OCI-LY1 (cell line): ENCODE results near the gene DNAJC16.

Source experiments
- H2AFZ ChIP-seq: fragments of 200-600 bp; sonication (generic), shearing (Covaris generic); 2 replicates; pipeline ENCODE4 v1.6.0; 2014; ENCODE audit warnings: antibody characterized with exemption, mild to moderate bottlenecking, low read length
- H3F3A ChIP-seq: fragments of 200-600 bp; sonication (generic), shearing (Covaris generic); 2 replicates; pipeline ENCODE4 v1.6.0; 2014; ENCODE audit warnings: mild to moderate bottlenecking, antibody characterized with exemption, low read length, moderate library complexity; ENCODE audit not compliant: insufficient read depth
- H3K27ac ChIP-seq: fragments of 200-600 bp; sonication (generic); 2 replicates; pipeline ENCODE4 v1.5.1; 2014; ENCODE audit warnings: low read length, mixed run types, mild to moderate bottlenecking, low read depth; ENCODE audit not compliant: poor library complexity, severe bottlenecking
- H3K27me3 ChIP-seq: fragments of 200-600 bp; sonication (generic); 2 replicates; pipeline ENCODE4 v1.6.0; 2014; ENCODE audit warnings: antibody characterized with exemption, mild to moderate bottlenecking, low read length, moderate library complexity; ENCODE audit not compliant: insufficient read depth
- H3K36me3 ChIP-seq: fragments of 200-600 bp; sonication (generic); 2 replicates; pipeline ENCODE4 v1.6.1; 2014; ENCODE audit warnings: mild to moderate bottlenecking, antibody characterized with exemption, low read length, moderate library complexity, mixed read lengths; ENCODE audit not compliant: insufficient read depth
- H3K4me1 ChIP-seq: fragments of 200-600 bp; sonication (generic); 2 replicates; pipeline ENCODE4 v1.5.1; 2014; ENCODE audit warnings: mild to moderate bottlenecking, low read length, moderate library complexity; ENCODE audit not compliant: insufficient read depth, severe bottlenecking
- H3K4me2 ChIP-seq: fragments of 200-600 bp; sonication (generic), shearing (Covaris generic); 2 replicates; pipeline ENCODE4 v1.6.1; 2014; ENCODE audit warnings: low read length
- H3K4me3 ChIP-seq: fragments of 200-600 bp; sonication (generic); 2 replicates; pipeline ENCODE4 v1.5.1; 2014; ENCODE audit warnings: low read length, low read depth, mild to moderate bottlenecking, mixed read lengths; ENCODE audit not compliant: poor library complexity, severe bottlenecking
- H3K79me2 ChIP-seq: fragments of 200-600 bp; shearing (Covaris generic); 2 replicates; pipeline ENCODE4 v1.6.1; 2016; ENCODE audit warnings: mixed run types, low read length, mixed read lengths; ENCODE audit not compliant: insufficient read depth
- H3K9ac ChIP-seq: fragments of 200-600 bp; sonication (generic), shearing (Covaris generic); 2 replicates; pipeline ENCODE4 v1.6.1; 2014; ENCODE audit warnings: mild to moderate bottlenecking, low read length, mixed read lengths
- H3K9me2 ChIP-seq: fragments of 200-600 bp; sonication (generic), shearing (Covaris generic); 2 replicates; pipeline ENCODE4 v1.6.1; 2014; ENCODE audit warnings: low read depth, mild to moderate bottlenecking, low read length, mixed read lengths
- H3K9me3 ChIP-seq: fragments of 200-600 bp; shearing (Covaris generic); 2 replicates; pipeline ENCODE4 v1.6.1; 2014; ENCODE audit warnings: low read length, mixed read lengths
- H4K20me1 ChIP-seq: fragments of 200-600 bp; sonication (generic), shearing (Covaris generic); 2 replicates; pipeline ENCODE4 v1.6.0; 2016; ENCODE audit warnings: mild to moderate bottlenecking, low read length; ENCODE audit not compliant: insufficient read depth
- CTCF ChIP-seq: fragments of 200-600 bp; sonication (generic), shearing (Covaris generic); IDR thresholded peaks from 2 replicates; pipeline ENCODE4 v1.5.1; 2017; ENCODE audit warnings: mild to moderate bottlenecking, antibody characterized with exemption, low read length, moderate library complexity, mixed read lengths
- EZH2 ChIP-seq: fragments of 200-600 bp; sonication (generic), shearing (Covaris generic); IDR thresholded peaks from 2 replicates; pipeline ENCODE4 v1.8.0; 2017; ENCODE audit warnings: borderline replicate concordance, mixed run types, mild to moderate bottlenecking, antibody characterized with exemption, low read length, moderate library complexity, mixed read lengths

The DNAJC16 gene

GRCh38 chr1:15616373-15617172 is 89.9 kb downstream of the DNAJC16 start:
- Histone ChIP-seq H2AFZ (peak overlapping the region; percentile 85), H3K4me1 (peaks cover 30% of the 10 kb centered on the region), H3K79me2 (peaks cover 40% of the 10 kb centered on the region), H3K27ac (no peak overlapping the region), H3K9me3 (no peaks in the 10 kb centered on the region), H3K4me2 (peak overlapping the region; percentile 84), H3K4me3 (peak overlapping the region; percentile 94), H3K9me2 (no peaks in the 10 kb centered on the region), H3K36me3 (peaks cover 9% of the 10 kb centered on the region; the same call in 1 of the 2 replicates), H3K27me3 (no peaks in the 10 kb centered on the region), H4K20me1 (no peaks in the 10 kb centered on the region), H3F3A (no peaks in the 10 kb centered on the region), H3K9ac (peak overlapping the region; percentile 61)
- TF ChIP-seq EZH2 (no peak), CTCF (no peak)

GRCh38 chr1:15617173-15618076 is 90.8 kb downstream of the DNAJC16 start, which contains the start of gene DDI2:
Gene DDI2 (plus strand): TSS chr1:15617458. CDS start chr1:15617671, 213 bp downstream.
- H3K9ac ChIP-seq, result peak within 1 kb of the TSS; percentile 91
- H3K9me2 ChIP-seq, result no peaks in the 10 kb centered on the region
- H3K27me3 ChIP-seq, result no peaks in the 10 kb centered on the region
- no peaks in the 10 kb centered on the region for H3F3A ChIP-seq
- peak within 1 kb of the TSS; percentile 94 for H3K4me3 ChIP-seq
- no peak for TF ChIP-seq EZH2
- no peak for TF ChIP-seq CTCF
- H3K9me3 ChIP-seq, result no peaks in the 10 kb centered on the region
- peak within 1 kb of the TSS; percentile 85 for H2AFZ ChIP-seq
- H3K4me1 ChIP-seq, result peaks cover 30% of the 10 kb centered on the region
- peaks cover 9% of the 10 kb centered on the region; the same call in 1 of the 2 replicates for H3K36me3 ChIP-seq
- H3K27ac ChIP-seq, result peak within 1 kb of the TSS; percentile 68
- H3K79me2 ChIP-seq, result peaks cover 48% of the 10 kb centered on the region
- peak within 1 kb of the TSS; percentile 87 for H3K4me2 ChIP-seq
- H4K20me1 ChIP-seq, result no peaks in the 10 kb centered on the region

DNA sequence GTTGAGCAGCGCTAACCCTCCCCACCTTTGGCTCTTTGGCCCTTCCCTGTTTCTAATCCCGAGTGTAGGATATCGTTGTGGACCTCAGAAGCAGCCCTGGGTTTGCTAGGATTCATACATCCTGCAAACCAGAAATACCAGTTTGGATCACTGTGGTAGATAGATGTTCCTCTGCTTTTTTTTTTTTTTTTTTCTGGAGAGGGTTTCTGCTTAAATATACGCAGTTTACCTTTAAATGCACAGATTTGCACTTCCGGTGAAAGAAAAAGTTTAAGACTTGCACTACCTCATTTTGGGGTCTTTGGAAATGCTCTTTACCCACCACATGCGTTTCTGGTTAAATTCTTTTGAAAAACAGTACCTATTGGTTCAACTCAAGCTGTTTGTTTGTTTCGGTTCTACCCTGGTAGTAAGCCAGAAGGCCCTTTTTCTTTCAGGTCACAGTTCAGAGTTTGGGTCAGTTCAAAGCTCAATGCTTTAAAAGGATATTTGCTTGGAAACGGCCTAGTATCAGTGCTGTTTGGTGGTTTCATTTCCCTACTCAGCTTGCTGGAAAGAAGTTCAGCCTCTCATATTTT is 91.5 kb downstream of the DNAJC16 start:
- Histone ChIP-seq H3F3A (no peaks in the 10 kb centered on the region), H3K4me1 (peaks cover 30% of the 10 kb centered on the region), H3K27me3 (no peaks in the 10 kb centered on the region), H3K27ac (peak overlapping the region; percentile 68), H2AFZ (no peak overlapping the region), H3K4me3 (peak overlapping the region; percentile 94), H4K20me1 (no peaks in the 10 kb centered on the region), H3K36me3 (peaks cover 9% of the 10 kb centered on the region; the same call in 1 of the 2 replicates), H3K9ac (peak overlapping the region; percentile 91), H3K9me3 (no peaks in the 10 kb centered on the region), H3K4me2 (peak overlapping the region; percentile 87), H3K9me2 (no peaks in the 10 kb centered on the region), H3K79me2 (peaks cover 56% of the 10 kb centered on the region)
- TF ChIP-seq CTCF (no peak), EZH2 (no peak)
